HEK293T (cell line): Measurements from ENCODE around the gene NECAB2.

Experiments
- CTCF ChIA-PET: fragments of 350-600 bp; formaldehyde crosslinking; extraction: SDS; loops from one replicate; lab custom pipeline; 2021; ENCODE audit warnings: antibody characterized with exemption, inconsistent platforms; lab: Yijun Ruan, JAX
- POLR2A ChIA-PET: fragments of 350-600 bp; formaldehyde crosslinking; extraction: SDS; loops from one replicate; lab custom pipeline; 2020; ENCODE audit warnings: antibody characterized with exemption, inconsistent platforms; lab: Yijun Ruan, JAX
- DNase-seq: peaks from one replicate; pipeline ENCODE4 v3.0.0; 2012; ENCODE audit warnings: mixed read lengths; ENCODE audit errors: extremely low spot score
- ARNT ChIP-seq: fragments of 450-650 bp; IDR thresholded peaks from 2 replicates; pipeline ENCODE4 v1.6.1; 2017; ENCODE audit warnings: mild to moderate bottlenecking
- BHLHE40 ChIP-seq: fragments of 450-650 bp; IDR thresholded peaks from 2 replicates; pipeline ENCODE4 v1.6.1; 2016; ENCODE audit warnings: mild to moderate bottlenecking, moderate library complexity, borderline replicate concordance
- CTBP1 ChIP-seq: fragments of 450-650 bp; IDR thresholded peaks from 2 replicates; pipeline ENCODE4 v1.6.1; 2016; ENCODE audit warnings: borderline replicate concordance
- ELF4 ChIP-seq: fragments of 450-650 bp; IDR thresholded peaks from 2 replicates; pipeline ENCODE4 v1.6.1; 2017; ENCODE audit warnings: antibody characterized with exemption
- FOXA1 ChIP-seq: fragments of 450-650 bp; IDR thresholded peaks from 2 replicates; pipeline ENCODE4 v1.6.1; 2016; ENCODE audit warnings: mild to moderate bottlenecking
- FOXK2 ChIP-seq: fragments of 450-650 bp; IDR thresholded peaks from 2 replicates; pipeline ENCODE4 v1.6.1; 2016; ENCODE audit warnings: mild to moderate bottlenecking
- FOXM1 ChIP-seq: fragments of 450-650 bp; IDR thresholded peaks from 2 replicates; pipeline ENCODE4 v1.6.1; 2017; ENCODE audit warnings: mild to moderate bottlenecking, borderline replicate concordance
- HDGF ChIP-seq: fragments of 450-650 bp; IDR thresholded peaks from 2 replicates; pipeline ENCODE4 v1.6.1; 2017; ENCODE audit warnings: antibody characterized with exemption, borderline replicate concordance
- L3MBTL2 ChIP-seq: fragments of 450-650 bp; conservative IDR thresholded peaks from 2 replicates; pipeline ENCODE4 v1.6.1; 2016; ENCODE audit warnings: mild to moderate bottlenecking
- LEF1 ChIP-seq: fragments of 450-650 bp; IDR thresholded peaks from 2 replicates; pipeline ENCODE4 v1.6.1; 2017; ENCODE audit warnings: mild to moderate bottlenecking, borderline replicate concordance
- NFRKB ChIP-seq: fragments of 450-650 bp; IDR thresholded peaks from 2 replicates; pipeline ENCODE4 v1.6.1; 2016; ENCODE audit warnings: mild to moderate bottlenecking, moderate library complexity
- SP1 ChIP-seq: fragments of 450-650 bp; IDR thresholded peaks from 2 replicates; pipeline ENCODE4 v1.6.1; 2017
- SUZ12 ChIP-seq: fragments of 450-650 bp; IDR thresholded peaks from 2 replicates; pipeline ENCODE4 v1.6.1; 2016; ENCODE audit warnings: mild to moderate bottlenecking
- TARDBP ChIP-seq: fragments of 450-650 bp; IDR thresholded peaks from 2 replicates; pipeline ENCODE4 v1.6.1; 2016
- ZNF384 ChIP-seq: fragments of 450-650 bp; IDR thresholded peaks from 2 replicates; pipeline ENCODE4 v1.6.1; 2016
- TF ChIP-seq, protein P1 (sequence below): fragments of 450-650 bp; IDR thresholded peaks from 2 replicates; pipeline ENCODE4 v1.6.1; 2016

NECAB2 gene

GRCh38 chr16:83965444-83966152 lies 2.4 kb upstream of the NECAB2 start:
- CTCF ChIA-PET: interaction anchor here (2.5 kb wide), 1 partner anchor 100 kb away, joined by 12 read pairs; no protein-coding TSS in a partner anchor

GRCh38 chr16:83966153-83966696 lies 1.8 kb upstream of the NECAB2 start:
- TF ChIP-seq FOXA1 (no peak), ELF4 (no peak), FOXM1 (no peak), TARDBP (no peak), SUZ12 (no peak), LEF1 (no peak), SP1 (no peak), BHLHE40 (no peak), FOXK2 (no peak), CTBP1 (no peak), ZNF384 (no peak), ARNT (no peak), NFRKB (no peak), L3MBTL2 (no peak), HDGF (no peak)
- TF ChIP-seq, protein P1, sequence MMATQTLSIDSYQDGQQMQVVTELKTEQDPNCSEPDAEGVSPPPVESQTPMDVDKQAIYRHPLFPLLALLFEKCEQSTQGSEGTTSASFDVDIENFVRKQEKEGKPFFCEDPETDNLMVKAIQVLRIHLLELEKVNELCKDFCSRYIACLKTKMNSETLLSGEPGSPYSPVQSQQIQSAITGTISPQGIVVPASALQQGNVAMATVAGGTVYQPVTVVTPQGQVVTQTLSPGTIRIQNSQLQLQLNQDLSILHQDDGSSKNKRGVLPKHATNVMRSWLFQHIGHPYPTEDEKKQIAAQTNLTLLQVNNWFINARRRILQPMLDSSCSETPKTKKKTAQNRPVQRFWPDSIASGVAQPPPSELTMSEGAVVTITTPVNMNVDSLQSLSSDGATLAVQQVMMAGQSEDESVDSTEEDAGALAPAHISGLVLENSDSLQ: no peak
- CTCF ChIA-PET: interaction anchor here (2.5 kb wide), 1 partner anchor 99 kb away, joined by 12 read pairs; no protein-coding TSS in a partner anchor
- no peak for DNase-seq
- POLR2A ChIA-PET: no interaction called here

More at GRCh38 chr16:83965444-83966152, 2.4 kb upstream of the NECAB2 start:
- no peak for DNase-seq
- TF ChIP-seq LEF1 (no peak), HDGF (no peak), FOXK2 (no peak), ZNF384 (no peak), FOXA1 (no peak), NFRKB (no peak), SP1 (no peak)
- POLR2A ChIA-PET: no interaction called here

- DNase-seq: no peak
- no peak for TF ChIP-seq SUZ12
- ChIA-PET CTCF (interaction anchor here (2.5 kb wide), 1 partner anchor 99 kb away, joined by 12 read pairs; no protein-coding TSS in a partner anchor), POLR2A (no interaction called here)
Observed at GRCh38 chr16:83967091-83967490, 953 bp upstream of the NECAB2 start.

GRCh38 chr16:83968306-83968851 lies 335 bp downstream of the NECAB2 start:
- ChIA-PET POLR2A (no interaction called here), CTCF (no interaction called here)
- peak; percentile 56 for DNase-seq
- TF ChIP-seq ARNT (no peak), SUZ12 (no peak), ZNF384 (no peak), LEF1 (no peak), TARDBP (no peak)

DNA sequence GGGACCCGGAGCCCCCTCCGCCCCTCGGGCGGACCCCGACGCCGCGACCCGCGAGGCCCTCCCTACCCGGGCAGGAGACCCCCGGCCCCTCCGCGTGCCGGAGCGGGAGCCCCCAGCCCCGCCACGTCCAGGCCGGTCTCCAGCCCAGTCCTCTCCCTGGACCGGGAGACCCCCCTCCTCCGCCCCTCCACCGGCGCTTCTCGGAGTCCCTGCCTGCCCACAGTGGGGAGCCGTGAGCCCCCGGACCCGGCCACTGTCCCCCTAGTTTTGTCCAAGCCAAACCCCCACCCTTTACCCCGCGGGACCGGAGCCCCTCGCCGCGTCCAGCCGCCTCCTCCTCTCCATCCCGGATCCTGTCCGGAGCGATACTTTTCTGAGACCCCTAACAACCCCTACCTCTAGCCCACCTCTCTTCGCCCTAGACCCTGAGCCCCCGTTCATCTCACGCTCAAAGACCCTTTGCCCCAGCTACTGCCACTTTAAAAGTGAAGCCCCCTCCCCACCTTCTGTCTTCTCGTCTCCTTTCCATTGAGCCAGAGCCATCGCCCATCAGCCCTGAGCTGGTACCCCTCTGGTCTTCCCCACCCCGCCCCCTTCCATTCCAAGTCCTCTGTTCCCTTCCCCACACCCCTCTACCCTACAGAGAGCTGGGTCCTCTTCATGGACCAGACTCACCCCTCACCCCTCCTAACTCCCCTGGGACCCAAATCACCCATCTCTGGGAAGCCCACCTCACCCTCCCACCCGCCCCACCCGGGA lies 1.0 kb downstream of the NECAB2 start:
- POLR2A ChIA-PET: interaction anchor here (0.6 kb wide), 1 partner anchor 290 kb away, joined by 3 read pairs; no protein-coding TSS in a partner anchor

DNA sequence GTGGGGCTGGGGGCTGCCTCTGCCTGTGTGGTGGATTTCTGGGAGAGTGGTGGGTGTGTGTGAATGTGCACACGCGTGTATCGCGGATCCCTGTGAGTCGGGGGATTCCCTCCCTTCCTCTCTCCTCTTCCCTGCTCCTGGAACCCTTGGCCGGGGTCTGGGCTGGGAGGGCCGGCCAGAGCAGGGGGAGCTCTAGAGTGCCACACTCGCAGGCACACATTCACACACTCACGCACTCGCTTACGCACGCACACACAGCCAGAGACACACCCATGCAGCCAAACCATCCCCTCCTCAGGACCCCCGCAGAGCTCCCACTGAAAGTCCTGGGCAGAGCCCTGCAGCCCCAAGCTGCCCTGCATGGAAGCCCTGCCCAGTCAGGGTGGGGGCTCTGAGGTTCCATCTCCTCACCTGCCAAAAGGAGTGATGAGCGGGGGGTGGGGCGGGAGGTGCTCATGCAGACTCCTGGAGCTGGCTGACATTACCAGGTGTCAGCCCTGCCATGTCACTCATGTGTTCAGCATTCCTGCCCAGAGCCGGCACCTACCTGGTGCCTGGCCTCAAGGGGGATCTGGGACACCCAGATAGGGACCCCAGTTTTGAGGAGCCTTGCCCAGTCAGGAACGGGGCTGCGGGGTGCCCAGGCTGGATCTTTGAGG lies 1.9 kb downstream of the NECAB2 start:
- ChIA-PET CTCF (no interaction called here), POLR2A (interaction anchor here (0.6 kb wide), 1 partner anchor 289 kb away, joined by 3 read pairs; no protein-coding TSS in a partner anchor)
- DNase-seq: no peak
- TF ChIP-seq LEF1: no peak
- no peak for TF ChIP-seq ELF4
- no peak for TF ChIP-seq TARDBP
- TF ChIP-seq FOXK2: no peak
- no peak for TF ChIP-seq SP1
- no peak for TF ChIP-seq SUZ12
- TF ChIP-seq FOXA1: no peak
- no peak for TF ChIP-seq CTBP1
- no peak for TF ChIP-seq FOXM1
- TF ChIP-seq, protein P1: no peak
- TF ChIP-seq ARNT: no peak
- TF ChIP-seq HDGF: no peak
- no peak for TF ChIP-seq BHLHE40
- no peak for TF ChIP-seq NFRKB

More for the DNA sequence above, 1.0 kb downstream of the NECAB2 start:
- CTCF ChIA-PET: no interaction called here
- TF ChIP-seq LEF1 (no peak), BHLHE40 (no peak)
- no peak for DNase-seq
